ENCODE data around the gene KLHL24. TPM values are rescaled to one million over a fixed set of nuclear protein-coding genes. Genes with fewer than 3 reads are reported as not detected.
"Not testable (repeated sequence)": the region's sequence is repeated elsewhere in the genome, so short reads cannot be mapped to it uniquely, and the experiment has no call there.

The KLHL24 gene
- total RNA-seq, 1 experiment from 2014 or later, result 38.9 TPM

DNA sequence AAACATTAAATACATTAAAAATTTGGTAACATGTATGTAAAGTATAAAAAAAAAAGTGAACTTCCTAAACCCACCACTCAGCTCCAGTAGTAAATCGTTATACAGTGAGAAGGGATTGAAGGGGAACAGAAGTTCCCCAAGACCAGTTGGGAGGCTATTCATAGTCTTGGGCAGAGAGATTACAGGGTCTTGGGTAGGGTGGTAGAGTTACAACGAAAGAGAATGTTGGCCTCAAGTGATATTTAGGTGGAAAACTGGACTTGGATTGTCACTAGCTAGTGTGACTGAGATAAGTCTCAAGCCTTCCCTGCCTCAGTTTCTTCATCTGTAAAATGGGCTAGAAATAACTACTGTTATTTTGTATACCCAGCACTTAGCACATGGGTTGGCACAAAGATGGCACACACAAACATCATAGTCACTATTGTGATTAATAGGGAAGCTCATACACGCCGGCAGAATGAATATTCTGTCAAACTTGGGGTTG, 61.7 kb downstream of the KLHL24 start:
- DNase-seq (ENCODE audit: low spot score), result no peak

DNA sequence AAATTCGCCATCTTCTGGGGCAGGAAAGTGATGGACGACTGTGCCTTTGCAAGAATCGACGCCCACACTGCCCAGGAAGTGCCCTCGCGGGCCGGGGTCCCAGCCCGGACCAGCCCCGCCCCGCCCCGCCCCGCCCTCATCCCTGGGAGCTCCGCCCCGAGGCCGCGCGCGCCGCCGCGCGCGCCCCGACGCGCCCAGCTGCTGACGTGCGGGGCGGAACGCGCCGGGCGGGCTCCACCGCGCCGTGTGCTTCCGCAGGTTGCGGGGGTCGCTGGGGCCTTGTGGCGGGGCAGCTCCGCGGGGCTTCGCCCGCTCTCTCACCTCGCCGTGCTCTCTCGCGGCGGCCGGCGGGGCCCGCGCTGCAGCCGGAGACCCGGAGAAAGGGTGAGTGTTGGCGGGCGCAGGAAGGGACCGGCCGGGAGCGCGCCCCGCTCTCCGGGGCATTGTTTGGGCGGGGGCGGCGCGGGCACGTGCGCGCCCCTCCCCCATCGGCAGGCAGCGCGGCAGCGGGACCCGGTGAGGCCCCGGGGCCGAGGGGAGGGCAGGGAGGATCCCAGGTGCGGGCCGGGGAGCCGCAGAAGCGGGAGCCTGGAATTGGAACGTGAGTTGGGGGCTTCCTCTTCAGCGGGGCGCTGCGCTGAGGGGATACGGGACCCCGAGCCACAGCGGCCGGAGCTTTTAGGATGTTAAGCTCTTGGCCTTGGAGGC, 62.3 kb downstream of the KLHL24 start, which contains the start of gene YEATS2:
TSS of gene YEATS2 (plus strand) at position 188 of the 708 bp plus-strand sequence. CDS start 17,366 bp downstream, outside the sequence.
- peak; percentile 63 for DNase-seq (ENCODE audit: low spot score)

DNA sequence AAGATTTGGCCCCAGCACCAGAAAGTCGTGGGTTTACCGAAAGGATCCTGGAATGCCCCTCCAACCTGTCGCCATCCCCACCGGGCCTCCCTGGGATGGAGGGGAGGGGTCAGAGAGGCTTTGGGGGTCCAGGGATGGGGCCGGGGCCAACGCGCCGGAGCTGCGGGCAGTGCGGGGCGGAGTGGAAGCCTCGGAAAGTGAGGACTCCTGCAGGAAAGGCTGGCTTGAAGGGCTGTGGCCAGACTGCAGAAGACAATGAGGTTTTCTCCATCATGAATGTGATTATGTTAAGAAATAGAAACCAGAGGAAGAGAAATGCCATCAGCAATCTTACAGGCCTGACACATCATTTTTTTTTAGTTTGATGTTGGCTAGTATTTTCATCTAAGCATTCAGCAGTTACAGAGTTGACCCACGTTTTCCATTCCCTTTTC, 62.9 kb downstream of the KLHL24 start:
- no peak for DNase-seq (ENCODE audit: low spot score)

DNA sequence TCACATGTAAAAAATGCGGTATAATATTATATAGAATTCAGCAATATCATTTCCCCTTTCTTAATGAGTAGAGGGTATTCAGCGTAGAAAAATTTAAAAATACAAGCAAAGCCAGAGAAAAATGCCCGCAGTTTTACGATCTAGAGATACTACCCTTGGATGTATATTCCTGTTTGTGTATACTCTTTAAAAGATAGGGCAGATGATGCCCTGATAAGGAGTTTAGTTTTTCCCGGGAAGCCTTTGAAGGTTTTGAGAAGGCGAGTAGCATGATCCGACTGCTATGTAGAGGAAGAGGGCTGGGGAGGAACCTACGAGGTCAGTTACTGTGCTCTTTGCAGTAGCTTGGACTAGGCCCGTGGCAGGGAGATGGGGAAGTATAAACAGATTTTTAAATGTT, 63.3 kb downstream of the KLHL24 start:
- no peak for DNase-seq (ENCODE audit: low spot score)

DNA sequence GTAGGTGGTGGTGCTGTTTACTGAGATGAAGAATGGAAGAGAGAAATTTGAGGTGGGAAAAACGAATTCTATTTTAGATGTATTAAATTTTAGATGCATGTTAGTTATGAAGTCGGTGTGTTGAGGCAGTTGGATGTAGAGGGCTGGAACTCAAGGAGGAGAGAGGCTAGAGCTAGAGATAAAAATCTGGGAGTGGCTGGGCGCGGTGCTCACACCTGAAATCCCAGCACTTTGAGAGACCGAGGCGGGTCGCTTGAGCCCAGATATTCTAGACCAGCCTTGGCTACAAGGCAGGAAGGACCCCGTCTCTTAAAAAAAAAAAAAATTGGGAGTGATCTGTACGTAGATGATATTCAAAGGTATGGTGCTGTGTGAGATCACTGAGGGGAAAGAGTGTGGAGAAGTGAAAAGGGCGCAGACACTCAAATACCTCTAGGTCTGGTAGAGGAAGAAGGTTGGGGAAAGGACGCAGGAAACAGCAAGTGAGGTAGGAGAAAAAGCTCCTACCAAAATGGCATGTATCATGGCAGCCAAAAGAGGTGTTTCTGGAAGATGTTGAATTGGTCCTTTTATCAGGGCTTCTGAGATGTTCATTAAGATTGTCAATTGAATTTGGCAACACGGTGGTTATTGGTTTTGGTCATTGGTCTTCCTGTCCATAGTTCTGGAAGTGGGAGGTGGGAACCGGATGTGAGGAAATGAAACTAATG, 64.0 kb downstream of the KLHL24 start:
- DNase-seq (ENCODE audit: low spot score), result no peak

DNA sequence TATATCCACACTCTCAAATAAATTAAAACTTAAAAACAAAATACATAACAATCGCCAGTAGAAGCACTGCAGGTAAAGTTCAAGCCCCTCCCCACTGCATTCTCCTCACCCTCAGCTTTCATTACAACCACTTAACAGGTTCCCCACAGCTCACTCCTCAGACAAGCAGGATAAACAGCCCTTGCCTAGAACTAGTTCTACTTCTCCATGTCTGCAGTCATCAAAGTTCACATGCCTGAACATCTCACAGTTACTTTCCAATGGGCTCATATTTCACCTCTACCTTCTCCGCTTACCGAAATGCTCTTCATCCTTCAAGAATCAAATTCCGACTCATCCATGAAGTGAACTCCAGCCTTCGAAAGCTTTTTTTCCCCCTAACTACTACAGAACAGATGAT, 66.3 kb downstream of the KLHL24 start:
- DNase-seq (ENCODE audit: low spot score), result no peak

DNA sequence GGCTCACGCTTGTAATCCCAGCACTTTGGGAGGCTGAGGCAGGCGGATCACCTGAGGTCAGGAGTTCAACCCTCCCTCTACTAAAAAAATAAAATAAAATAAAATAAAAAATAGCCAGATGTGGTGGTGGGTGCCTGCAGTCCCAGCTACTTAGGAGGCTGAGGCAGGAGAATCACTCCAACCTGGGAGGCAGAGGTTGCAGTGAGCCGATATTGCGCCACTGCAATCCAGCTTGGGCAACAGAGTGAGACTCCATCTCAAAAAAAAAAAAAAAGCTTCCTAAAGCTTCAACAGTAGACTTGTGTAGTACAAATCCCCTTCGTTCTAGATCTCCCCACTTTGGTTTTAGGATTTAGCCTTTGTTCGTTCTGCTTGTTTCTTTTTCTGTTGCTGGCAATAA, 68.5 kb downstream of the KLHL24 start:
- DNase-seq (ENCODE audit: low spot score), result not testable (repeated sequence)

DNA sequence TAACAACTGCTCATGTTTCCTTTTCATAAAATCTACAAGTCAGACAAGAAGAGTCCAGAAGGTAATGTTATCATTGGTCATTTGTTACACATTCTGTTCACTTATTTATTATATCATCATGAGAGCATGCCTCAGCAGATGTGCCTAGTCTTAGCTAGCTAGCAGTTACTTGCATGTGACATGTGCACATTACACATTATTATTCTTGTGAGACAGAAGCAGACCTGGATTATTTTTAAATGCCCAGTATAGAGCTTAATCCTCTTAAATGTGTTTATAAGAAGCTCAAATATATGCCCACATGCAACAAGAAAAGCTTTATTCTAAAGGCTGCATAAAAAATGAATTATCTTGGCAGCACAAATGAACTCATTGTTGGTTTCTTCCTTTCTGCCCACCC, 74.8 kb downstream of the KLHL24 start:
- no peak for DNase-seq (ENCODE audit: low spot score)

DNA sequence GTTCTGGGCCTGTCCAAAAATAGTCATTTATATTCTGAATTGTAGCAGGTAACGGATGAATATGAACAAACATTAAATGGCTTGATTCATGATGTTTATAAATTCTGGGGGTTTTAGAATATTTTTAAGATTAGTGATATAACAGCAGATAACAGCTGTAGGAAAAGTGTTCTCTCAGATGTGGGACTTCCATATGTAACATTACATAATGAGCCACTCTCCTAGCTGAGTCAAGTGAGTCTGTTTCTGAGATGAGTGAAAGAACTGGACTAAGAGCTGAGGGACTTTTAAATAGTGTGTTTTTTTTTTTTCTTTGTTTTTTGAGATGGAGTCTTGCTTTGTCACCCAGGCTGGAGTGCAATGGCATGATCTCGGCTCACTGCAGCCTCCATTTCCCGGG, 76.1 kb downstream of the KLHL24 start:
- DNase-seq (ENCODE audit: low spot score), result no peak

DNA sequence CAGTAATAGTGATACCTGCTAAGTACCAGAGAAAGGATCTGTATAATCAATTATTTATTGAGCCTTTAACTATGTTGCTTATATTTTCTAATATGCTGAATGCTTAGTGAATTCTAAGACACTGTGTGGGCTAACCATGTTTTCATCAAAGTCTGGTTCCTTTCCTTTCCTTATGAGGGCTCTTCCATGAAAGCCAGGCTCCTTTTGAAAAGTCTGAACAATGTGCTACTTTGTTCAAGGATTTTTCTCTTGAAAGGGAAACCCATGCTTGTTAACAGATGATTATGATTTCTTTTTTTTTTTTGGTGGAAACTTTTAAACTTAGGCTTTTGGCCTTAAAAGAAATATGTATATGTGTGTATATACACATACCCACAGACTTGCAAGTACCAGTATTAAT, 79.2 kb downstream of the KLHL24 start:
- no peak for DNase-seq (ENCODE audit: low spot score)

DNA sequence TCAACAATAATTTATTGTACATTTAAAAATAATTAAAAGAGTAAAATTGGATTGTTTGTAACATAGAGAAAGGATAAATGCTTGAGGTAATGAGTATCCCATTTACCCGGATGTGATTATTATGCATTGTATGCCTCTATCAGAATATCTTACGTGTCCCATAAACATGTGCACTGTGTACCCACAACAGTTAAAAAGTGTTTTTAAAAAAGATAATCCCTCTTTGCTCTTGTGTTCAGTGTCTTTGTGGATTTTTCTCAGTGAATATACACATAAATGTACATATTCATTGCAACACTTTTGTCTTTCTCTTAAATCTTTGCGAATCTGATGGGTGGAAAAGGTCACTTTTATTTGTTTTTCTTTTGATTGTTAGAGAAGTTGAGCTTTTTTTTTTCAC, 82.6 kb downstream of the KLHL24 start:
- no peak for DNase-seq (ENCODE audit: low spot score)

DNA sequence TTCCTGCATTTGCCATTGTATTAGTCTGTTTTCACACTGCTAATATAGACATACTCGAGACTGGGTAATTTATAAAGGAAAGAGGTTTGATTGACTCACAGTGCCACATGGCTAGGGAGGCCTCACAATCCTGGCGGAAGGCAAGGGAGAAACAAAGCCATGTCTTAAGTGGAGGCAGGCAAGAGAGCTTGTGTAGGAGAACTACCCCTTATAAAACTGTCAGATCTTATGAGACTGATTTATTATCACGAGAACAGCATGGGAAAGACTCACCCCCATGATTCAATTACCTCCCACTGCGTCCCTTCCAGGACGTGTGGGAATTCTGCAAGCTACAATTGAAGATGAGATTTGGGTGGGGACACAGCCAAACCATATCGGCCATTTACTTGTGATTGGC, 90.0 kb downstream of the KLHL24 start:
- no peak for DNase-seq (ENCODE audit: low spot score)

DNA sequence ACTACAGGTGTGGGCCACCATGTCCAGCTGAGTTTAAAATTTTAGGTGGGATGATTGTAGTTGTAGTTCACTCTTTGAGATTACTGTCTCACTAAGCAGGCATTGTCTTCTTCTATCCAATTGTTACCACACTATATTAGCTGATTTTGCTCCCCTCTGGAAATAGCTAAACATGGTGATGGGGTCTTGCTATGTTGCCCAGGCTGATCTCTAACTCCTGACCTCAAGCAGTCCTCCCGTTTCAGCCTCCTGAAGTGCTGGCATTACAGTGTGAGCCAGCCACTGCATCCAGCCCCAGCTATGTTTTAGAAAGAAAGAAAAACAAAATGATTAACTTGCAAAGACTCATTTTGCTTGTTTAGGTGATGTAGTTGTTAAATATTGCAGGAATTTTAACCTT, 92.8 kb downstream of the KLHL24 start:
- no peak for DNase-seq (ENCODE audit: low spot score)

DNA sequence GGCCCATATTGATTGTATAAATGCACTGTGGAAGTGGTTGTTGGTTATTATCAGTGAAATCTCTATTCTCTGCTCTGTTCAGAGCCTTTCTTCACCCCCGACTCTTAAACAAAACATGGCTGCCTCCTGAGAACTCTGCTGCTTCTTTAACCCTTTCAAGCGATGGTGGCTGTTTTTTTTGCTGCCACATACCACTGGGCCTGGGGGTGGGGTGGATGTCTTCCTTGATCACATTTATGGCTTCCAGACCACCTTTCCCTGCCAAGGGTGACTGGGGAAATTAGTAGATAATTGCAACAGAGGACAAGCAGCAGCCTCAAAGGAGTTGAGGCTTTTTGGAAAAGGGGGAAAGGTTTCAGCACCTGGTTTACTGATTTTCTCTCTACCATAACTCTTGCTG, 94.9 kb downstream of the KLHL24 start:
- DNase-seq (ENCODE audit: low spot score), result no peak

DNA sequence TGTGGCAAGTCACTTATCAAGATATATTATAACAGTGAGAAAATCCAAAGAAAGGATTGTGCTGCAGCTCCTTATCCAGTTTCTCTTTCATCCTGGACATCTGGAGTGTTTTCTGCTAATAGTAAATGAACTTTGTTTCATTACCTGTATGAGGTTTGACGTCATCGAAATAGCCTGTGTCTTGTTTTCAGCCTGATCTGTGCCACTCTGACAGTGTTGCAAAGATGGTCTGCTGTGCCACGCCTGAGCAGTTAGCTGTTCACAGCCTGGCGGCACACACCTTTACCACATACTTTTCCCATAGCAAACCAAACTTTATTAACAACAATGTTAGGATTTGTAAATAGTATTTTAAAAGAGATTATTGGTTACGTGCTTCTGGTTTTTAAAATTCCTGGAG, 96.2 kb downstream of the KLHL24 start:
- no peak for DNase-seq (ENCODE audit: low spot score)

DNA sequence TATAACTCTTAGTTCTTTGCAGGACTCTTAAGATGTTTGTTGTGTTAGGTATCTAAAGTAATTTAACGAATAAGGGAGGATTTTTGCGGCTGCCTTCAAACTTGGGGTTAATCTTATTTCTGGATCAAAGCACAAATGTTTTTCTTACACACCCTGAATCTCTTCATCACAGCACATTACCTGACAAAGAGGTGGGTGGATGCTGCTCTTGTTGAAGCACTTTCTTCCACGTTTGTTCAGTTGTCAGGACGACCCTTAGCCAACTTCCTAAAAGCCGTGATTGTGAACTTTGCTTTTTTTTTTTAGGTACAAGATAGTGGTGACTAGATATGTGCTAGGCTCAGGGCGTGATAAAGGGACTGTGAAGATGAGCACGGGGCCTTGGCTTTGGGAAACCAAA, 98.1 kb downstream of the KLHL24 start:
- DNase-seq (ENCODE audit: low spot score), result no peak

Other genes with a start within 250 kb of the KLHL24 start
- 0.62 and 0.64 TPM in 2 replicates for gene MCF2L2, start 207.0 kb upstream of the KLHL24 start, total RNA-seq (2014; rRNA removed; shearing (Covaris generic))
- not detected in 2 replicates for gene KLHL6, start 79.9 kb upstream of the KLHL24 start, total RNA-seq (2014; rRNA removed; shearing (Covaris generic))
- 19.2 and 22.7 TPM in 2 replicates for gene YEATS2, start 62.2 kb downstream of the KLHL24 start, total RNA-seq (2014; rRNA removed; shearing (Covaris generic))
- 1.0 TPM in 1 of 2 replicates, not detected in the other for gene MAP6D1, start 190.0 kb downstream of the KLHL24 start, total RNA-seq (2014; rRNA removed; shearing (Covaris generic))
- 82.1 and 88.7 TPM in 2 replicates for gene PARL, start 249.3 kb downstream of the KLHL24 start, total RNA-seq (2014; rRNA removed; shearing (Covaris generic))